Measurements from ENCODE around the gene VIL1. TPM values are rescaled to one million over a fixed set of nuclear protein-coding genes. Genes with fewer than 3 reads are reported as not detected.
A peak's percentile ranks its signal among the peaks of the same experiment; 100 is the strongest.

The VIL1 gene
- total and polyA plus RNA-seq, 2 of the 8 experiments (the other 6 are each of a cell fraction or from before 2014, with no cell fraction given), result 6.2 to 7.0 TPM

GRCh38 chr2:218406949-218407618 is 11.8 kb upstream of the VIL1 start:
- Histone ChIP-seq H3K4me3 (ENCODE audit: extremely low read depth in 1 of 4, insufficient read depth in 2 of 4, low read depth in 3 of 4, low read length in 4 of 4) (peak overlapping the region; percentile 29 to 62 (median 46)), H3K36me3 (ENCODE audit: control insufficient read depth in 2 of 4, insufficient read depth in 4 of 4, low read length in 3 of 4) (peaks cover 0 to 11% (median 4%) of the 10 kb centered on the region in 4 experiments; a peak in 2 of 8 replicates), H3K27ac (ENCODE audit: low read depth, low read length) (peak overlapping the region; percentile 43; the same call in 1 of the 2 replicates), H2BK5ac (ENCODE audit: low read depth, low read length) (peak overlapping the region; percentile 72), H2BK15ac (ENCODE audit: low read length) (peak overlapping the region; percentile 72; the same call in 1 of the 2 replicates), H4K91ac (replicated peaks; ENCODE audit: insufficient read length, low read length) (peak overlapping the region; percentile 95), H2BK20ac (ENCODE audit: low read length) (peak overlapping the region; percentile 15; the same call in 1 of the 2 replicates), H3K23ac (ENCODE audit: insufficient read length) (no peak overlapping the region), H4K8ac (ENCODE audit: extremely low read depth, insufficient read depth, low read length) (peak overlapping the region; percentile 97), H3K14ac (ENCODE audit: insufficient read length) (no peak overlapping the region), H3K79me1 (ENCODE audit: low read depth, low read length) (no peaks in the 10 kb centered on the region), H2AK5ac (ENCODE audit: low read depth, low read length) (peak overlapping the region; percentile 67; the same call in 1 of the 2 replicates), H2BK12ac (ENCODE audit: low read depth, low read length) (peak overlapping the region; percentile 91), H4K20me1 (replicated peaks in 1 of 2; ENCODE audit: control insufficient read depth in 1 of 2, insufficient read depth in 2 of 2, low read length in 2 of 2) (no peaks in the 10 kb centered on the region), H3K56ac (replicated peaks; ENCODE audit: insufficient read length, low read depth, low read length) (peak overlapping the region; percentile 80), H3K23me2 (ENCODE audit: low read depth, low read length) (peaks cover 3% of the 10 kb centered on the region), H2BK120ac (replicated peaks; ENCODE audit: low read depth, low read length) (peak overlapping the region; percentile 52), H3K9ac (replicated peaks in 1 of 4; ENCODE audit: extremely low read depth in 1 of 4, low read depth in 3 of 4, low read length in 3 of 4) (peak overlapping the region in 2 of 4 experiments; percentile 55 to 62; a peak in 5 of 7 replicates), H3K4me2 (ENCODE audit: insufficient read depth in 1 of 2, low read depth in 2 of 2, low read length in 2 of 2) (peak overlapping the region; percentile 74 to 88), H2AFZ (ENCODE audit: low read length) (peak overlapping the region; percentile 83), H3K79me2 (ENCODE audit: control insufficient read depth in 1 of 2, insufficient read depth in 2 of 2, low read length in 2 of 2) (no peaks in the 10 kb centered on the region), H3K9me3 (ENCODE audit: insufficient read depth in 2 of 2, low read depth in 1 of 2, low read length in 1 of 2) (no peaks in the 10 kb centered on the region), H3K18ac (ENCODE audit: extremely low read depth, low read length) (peak overlapping the region; percentile 93), H3K27me3 (replicated peaks in 1 of 4; ENCODE audit: control insufficient read depth in 3 of 4, extremely low read depth in 1 of 4, insufficient read depth in 3 of 4, low read length in 3 of 4) (no peaks in the 10 kb centered on the region), H3K4ac (replicated peaks; ENCODE audit: insufficient read length, low read depth, low read length) (peak overlapping the region; percentile 86), H4K5ac (ENCODE audit: insufficient read length, low read depth, low read length) (peak overlapping the region; percentile 93), H3K4me1 (replicated peaks in 1 of 4; ENCODE audit: control insufficient read depth in 3 of 4, insufficient read depth in 4 of 4, low read length in 3 of 4) (peaks cover 12 to 25% (median 19%) of the 10 kb centered on the region in 4 experiments)
- FAIRE-seq, result no peak
- TF ChIP-seq POLR2AphosphoS5 (IDR thresholded peaks at IDR 0.05; ENCODE audit: low read depth, low read length) (peak; percentile 22; the same call in 1 of the 2 replicates), ATF3 (IDR thresholded peaks at IDR 0.05; ENCODE audit: insufficient read depth, low read depth, low read length) (no peak)
- 64% methylated on average over 13 of the region's 13 CpGs; no CpG with 5 or more reads in 1 of the 2 experiments for WGBS, 2 experiments (ENCODE audit: extremely low coverage in 1 of 2, insufficient coverage in 1 of 2, insufficient read length in 1 of 2, insufficient replicate concordance in 2 of 2, low coverage in 1 of 2, low lambda C conversion rate in 2 of 2, missing lambda C conversion rate in 1 of 2)
- ChIA-PET POLR2A (ENCODE audit: partially characterized antibody) (interaction anchor here (0.6 to 5.5 kb wide), 7 partner anchors 12 to 184 kb away, joined by 3 to 35 read pairs (median 4); partner anchors contain the start of gene VIL1), CTCF (ENCODE audit: partially characterized antibody) (interaction anchor here (0.6 to 3.6 kb wide), 11 partner anchors 10 to 128 kb away, joined by 3 to 13 read pairs (median 4); no protein-coding TSS in a partner anchor)
- DNase-seq (ENCODE audit: low read depth in 1 of 2, low spot score in 2 of 2), result no peak
